Stimulated activated CD8-positive, alpha-beta memory T cell treated with anti-CD3 and anti-CD28 coated beads, Interleukin-4, amount 100 ng/mL, for 48 hours (primary cell): ENCODE results near the gene TACC2.
"Not testable (repeated sequence)": the region's sequence is repeated elsewhere in the genome, so short reads cannot be mapped to it uniquely, and the experiment has no call there.

Experiments used
- DNase-seq: peaks from one replicate; pipeline ENCODE4 v3.0.0-alpha.2; 2020

TACC2 gene

DNA sequence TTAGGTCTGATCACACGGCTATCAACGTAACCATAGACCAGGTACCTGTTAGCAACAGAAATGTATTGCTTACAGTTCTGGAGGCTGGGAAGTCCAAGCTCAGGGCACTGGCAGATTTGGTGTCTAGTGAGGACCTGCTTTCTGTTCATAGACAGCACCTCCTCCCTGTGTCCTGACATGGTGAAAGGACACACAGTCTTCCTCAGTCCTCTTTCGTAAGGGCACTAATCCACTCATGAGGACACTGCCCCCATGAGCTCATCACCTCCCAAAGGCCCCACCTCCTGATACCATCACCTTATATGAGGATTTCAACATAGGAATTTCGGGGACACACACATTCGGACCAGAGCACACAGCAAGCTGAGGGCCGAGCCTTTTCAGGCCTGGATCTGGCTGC, 210.7 kb downstream of the TACC2 start:
- no peak for DNase-seq

- no peak for DNase-seq
These were observed 212.4 kb downstream of the TACC2 start for GRCh38 chr10:122201401-122201800.

DNA sequence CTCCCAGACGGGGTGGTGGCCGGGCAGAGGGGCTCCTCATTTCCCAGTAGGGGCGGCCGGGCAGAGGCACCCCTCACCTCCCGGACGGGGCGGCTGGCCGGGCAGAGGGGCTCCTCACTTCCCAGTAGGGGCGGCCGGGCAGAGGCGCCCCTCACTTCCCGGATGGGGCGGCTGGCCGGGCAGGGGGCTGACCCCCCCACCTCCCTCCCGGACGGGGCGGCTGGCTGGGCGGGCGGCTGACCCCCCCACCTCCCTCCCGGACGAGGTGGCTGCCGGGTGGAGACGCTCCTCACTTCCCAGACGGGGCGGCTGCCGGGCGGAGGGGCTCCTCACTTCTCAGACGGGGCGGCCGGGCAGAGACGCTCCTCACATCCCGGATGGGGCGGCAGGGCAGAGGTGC, 214.2 kb downstream of the TACC2 start:
- not testable (repeated sequence) for DNase-seq

- no peak for DNase-seq
These were observed 215.9 kb downstream of the TACC2 start for GRCh38 chr10:122204691-122205489.

- no peak for DNase-seq
These were observed 217.6 kb downstream of the TACC2 start for GRCh38 chr10:122206471-122207065.

DNA sequence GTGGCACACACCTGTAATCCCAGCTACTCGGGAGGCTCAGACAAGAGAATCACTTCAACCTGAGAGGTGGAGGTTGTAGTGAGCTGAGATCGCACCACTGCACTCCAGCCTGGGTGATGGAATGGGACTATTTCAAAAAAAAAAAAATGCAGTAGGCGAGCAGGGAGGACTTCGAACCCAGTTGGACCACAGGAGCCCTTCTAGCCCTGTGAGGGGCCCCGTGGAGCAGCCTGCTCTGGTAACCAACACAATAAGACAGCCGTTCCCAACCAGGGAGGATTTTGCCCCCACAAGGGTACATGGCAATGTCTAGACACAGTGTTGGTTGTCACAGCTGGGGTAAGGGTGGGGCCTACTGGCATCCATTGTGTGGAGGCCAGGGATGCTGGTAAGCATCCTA, 218.2 kb downstream of the TACC2 start:
- DNase-seq = no peak

GRCh38 chr10:122207596-122207995, 218.6 kb downstream of the TACC2 start:
- DNase-seq = no peak

DNA sequence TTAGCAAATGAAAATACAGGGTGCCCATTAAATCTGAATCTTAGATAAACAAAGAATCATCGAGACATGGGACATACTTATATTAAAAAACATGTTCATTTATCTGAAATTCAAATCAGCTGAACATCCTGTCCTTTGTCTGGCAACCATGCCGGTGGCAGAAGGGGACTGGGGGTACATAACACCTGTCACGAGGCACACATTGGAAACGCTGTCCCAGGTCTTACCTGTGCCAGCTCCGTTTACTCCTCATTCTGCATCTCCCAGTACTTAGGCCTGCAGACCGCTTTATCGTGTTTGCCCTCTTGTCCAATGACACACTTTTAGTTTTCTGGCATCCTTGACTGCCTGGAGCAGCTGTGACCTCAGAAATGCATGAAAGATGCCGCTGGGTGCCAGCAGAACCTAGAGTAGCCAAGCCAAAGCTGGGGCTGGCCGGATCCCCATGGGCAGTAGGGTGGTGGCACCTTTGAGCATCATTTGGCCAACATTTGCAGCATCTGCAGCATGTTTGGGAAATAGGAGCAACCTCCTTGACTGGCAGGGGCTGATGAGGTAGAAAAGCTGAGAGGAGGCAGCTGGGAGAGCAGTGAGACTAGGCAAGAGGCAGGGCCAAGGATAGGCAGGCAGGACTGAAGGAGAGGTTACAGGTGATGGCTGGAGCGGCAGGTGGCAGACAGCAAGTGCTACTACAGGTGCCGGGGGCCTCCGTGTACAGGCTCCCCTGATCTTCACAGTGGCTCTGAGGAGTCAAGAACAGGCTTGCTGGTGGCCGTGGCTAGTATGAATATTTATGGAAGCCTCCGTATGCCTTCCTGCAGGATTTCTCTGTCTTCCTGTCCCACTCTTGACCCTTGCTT, 219.8 kb downstream of the TACC2 start:
- no peak for DNase-seq

- DNase-seq = no peak
These were observed 221.7 kb downstream of the TACC2 start for GRCh38 chr10:122210481-122211265.

DNA sequence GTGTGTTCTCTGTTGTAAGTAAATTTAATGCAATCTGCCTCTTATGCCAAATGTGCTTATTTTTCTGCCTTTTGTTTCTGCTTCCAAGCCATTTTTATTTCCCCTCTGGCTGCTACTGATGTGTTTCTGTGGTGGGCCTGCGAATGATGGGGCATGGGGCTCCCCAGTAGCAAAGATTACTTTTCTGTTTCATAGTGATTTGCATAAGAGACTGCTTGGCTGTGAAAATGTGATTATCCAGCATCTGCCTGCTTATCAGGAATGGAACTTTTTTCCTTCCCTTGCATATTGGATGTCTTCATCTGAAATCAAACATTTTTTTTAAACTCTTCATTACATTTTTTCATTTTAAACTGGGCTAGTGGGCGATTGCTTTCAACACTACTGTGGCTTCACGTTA, 224.4 kb downstream of the TACC2 start:
- DNase-seq = no peak

DNA sequence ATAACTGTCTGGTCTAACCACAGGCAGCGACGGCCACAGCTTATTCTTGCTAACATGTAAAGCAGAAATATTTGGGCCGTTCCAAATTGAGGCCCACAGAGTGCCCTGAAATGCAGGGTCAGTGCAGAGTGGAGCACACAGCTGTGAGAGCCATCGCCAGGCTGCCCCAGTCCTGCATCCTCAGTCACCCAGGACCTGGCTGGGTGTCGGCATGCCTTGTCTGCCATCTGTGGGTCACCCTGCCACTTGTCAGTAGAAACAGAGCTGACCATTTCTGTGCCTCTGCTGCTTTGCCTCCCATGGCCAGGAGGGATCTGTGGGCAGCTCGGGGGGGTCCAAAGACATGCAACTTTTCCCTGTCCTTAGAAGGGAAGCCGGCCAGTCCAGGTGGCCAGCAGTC, 224.8 kb downstream of the TACC2 start:
- DNase-seq = no peak

DNA sequence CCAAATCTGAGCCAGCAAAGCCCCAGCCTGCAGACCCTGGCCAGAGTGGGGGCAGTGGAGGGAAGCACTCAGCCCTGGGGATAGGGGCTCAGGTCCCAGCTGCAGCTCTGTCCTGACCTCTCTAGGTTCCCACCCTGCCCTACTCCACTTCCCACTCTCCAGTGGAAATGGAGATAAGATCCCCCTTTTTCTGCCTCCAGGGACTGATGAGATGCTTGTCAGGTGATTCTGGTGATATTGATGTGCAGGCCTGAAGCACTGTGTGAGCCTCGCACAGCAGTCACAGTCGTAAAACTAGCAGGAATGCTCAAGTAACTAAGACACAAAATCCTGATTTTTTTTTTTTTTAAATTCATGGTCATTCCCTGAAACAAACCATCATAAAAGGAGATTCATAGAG, 227.1 kb downstream of the TACC2 start:
- no peak for DNase-seq

DNA sequence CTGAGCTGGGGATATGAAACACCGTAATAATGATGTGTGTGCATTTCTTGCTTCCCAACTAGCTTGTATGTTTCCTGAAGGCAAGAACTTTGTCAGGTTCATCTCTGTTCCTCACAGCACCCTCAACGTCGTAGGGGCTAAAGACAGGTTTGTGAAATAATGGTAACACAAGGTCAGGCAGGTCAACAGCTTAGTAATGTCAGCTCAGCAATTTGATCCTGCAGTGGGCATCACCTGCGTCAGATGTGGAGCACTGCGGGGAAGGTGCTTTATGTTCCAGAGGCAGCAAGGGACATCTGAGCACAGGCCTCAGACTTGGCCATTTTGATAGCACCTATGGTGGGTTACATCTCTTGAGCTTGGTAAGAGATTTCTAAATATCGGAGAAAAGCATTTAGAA, 230.4 kb downstream of the TACC2 start:
- DNase-seq = no peak

DNA sequence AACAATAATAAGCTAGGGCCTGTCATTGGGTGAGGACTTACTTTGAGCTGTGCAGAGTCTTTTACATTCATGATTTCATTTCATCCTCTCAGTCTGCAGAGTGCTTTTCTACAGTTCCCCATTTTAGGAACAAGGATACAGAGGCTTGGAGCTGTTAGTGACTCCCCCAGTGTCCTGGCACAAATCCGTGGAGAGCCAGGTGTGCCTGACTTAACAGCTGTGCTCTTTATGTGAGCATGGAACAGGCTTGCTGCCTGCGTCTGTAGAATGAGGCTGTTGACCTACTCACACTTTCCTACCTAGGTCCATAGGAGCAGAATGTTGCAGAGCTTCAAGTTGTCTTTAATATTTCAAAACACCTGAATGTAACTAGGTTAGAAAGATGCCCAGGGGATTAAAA, 231.8 kb downstream of the TACC2 start:
- no peak for DNase-seq

GRCh38 chr10:122221958-122222357, 233.0 kb downstream of the TACC2 start:
- DNase-seq = no peak

DNA sequence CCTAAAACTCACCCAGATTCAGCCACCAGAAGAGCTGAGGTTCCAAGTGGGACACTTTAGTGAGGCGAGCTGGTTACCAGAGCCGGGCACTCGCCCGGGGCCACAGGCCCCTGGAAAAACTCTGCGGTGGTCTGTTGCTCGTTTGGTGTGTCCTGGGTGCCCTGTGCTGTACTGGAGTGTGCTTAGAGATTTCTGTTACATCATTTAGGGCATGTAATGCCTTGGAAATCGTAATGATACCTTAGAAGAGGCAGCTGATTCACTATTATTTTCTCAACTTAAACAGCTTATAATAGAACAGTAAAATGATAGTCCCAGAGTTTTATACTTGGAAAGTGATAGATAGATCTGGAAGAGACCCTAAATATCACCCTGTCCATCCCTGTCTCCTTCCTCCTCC, 233.7 kb downstream of the TACC2 start:
- no peak for DNase-seq

GRCh38 chr10:122224159-122224558, 235.2 kb downstream of the TACC2 start:
- DNase-seq = no peak

- no peak for DNase-seq
These were observed 236.4 kb downstream of the TACC2 start for GRCh38 chr10:122225330-122225729.

DNA sequence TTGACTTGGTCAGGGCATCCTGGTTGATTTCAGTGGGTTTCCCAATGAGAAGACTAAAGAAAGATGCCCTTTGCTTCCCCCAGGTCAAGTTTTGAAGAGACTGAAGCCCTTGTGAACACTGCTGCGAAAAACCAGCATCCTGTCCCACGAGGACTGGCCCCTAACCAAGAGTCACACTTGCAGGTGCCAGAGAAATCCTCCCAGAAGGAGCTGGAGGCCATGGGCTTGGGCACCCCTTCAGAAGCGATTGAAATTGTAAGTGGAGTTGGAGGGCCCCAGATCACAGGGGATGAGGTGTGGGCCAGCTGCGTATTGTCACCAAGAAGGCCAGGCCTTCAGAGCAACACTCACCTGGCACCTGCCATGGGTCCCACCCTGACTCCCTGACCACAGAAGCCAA, 238.8 kb downstream of the TACC2 start:
- DNase-seq = no peak

- DNase-seq = no peak
These were observed 240.7 kb downstream of the TACC2 start for GRCh38 chr10:122229666-122230065.

GRCh38 chr10:122230222-122230621, 241.3 kb downstream of the TACC2 start:
- no peak for DNase-seq

- DNase-seq = no peak
These were observed 243.8 kb downstream of the TACC2 start for GRCh38 chr10:122232769-122233168.

GRCh38 chr10:122233857-122234348, 244.9 kb downstream of the TACC2 start:
- DNase-seq = no peak
